Tibial nerve (tissue), 4 donors: Measurements from ENCODE around the gene TERT. TPM values are rescaled to one million over a fixed set of nuclear protein-coding genes. Genes with fewer than 3 reads are reported as not detected.

Source experiments
- DNase-seq, 2 donors: peaks; one replicate each; pipeline ENCODE4 v3.0.0-alpha.2; 2019; ENCODE audit warnings: low spot score in 2 of 2
- H3K27ac ChIP-seq, 4 donors: fragments of 200-600 bp; sonication (generic) in 3 of 4; one replicate each; pipeline ENCODE4 v1.5.1; 2017 to 2019; ENCODE audit warnings: mild to moderate bottlenecking in 1 of 4
- H3K27me3 ChIP-seq, 2 donors: fragments of 200-600 bp; sonication (generic) in 1 of 2; one replicate each; pipeline versions ENCODE4 v1.5.1 to v1.6.0; 2017 to 2019
- H3K36me3 ChIP-seq, 3 donors: fragments of 200-600 bp; sonication (generic); one replicate each; pipeline ENCODE4 v1.5.1; 2018 to 2019
- H3K4me1 ChIP-seq, 4 donors: fragments of 200-600 bp; sonication (generic) in 3 of 4; one replicate each; pipeline ENCODE4 v1.5.1; 2017 to 2019
- H3K4me3 ChIP-seq, 4 donors: fragments of 200-600 bp; sonication (generic) in 3 of 4; one replicate each; pipeline ENCODE4 v1.5.1; 2017 to 2019; ENCODE audit warnings: mild to moderate bottlenecking in 1 of 4, moderate library complexity in 1 of 4
- H3K9me3 ChIP-seq, 4 donors: fragments of 200-600 bp; sonication (generic) in 3 of 4; one replicate each; pipeline ENCODE4 v1.5.1; 2017 to 2019
- EP300 ChIP-seq, 2 donors: sonication (generic); formaldehyde crosslinking; IDR thresholded peaks; one replicate each; pipeline ENCODE4 v1.6.1; 2017; ENCODE audit warnings: antibody characterized with exemption in 2 of 2, mild to moderate bottlenecking in 1 of 2
- POLR2A ChIP-seq, 2 donors: fragments of 450-650 bp; IDR thresholded peaks; one replicate each; pipeline ENCODE4 v1.6.1; 2017; ENCODE audit warnings: antibody characterized with exemption in 2 of 2, mild to moderate bottlenecking in 2 of 2, moderate library complexity in 2 of 2
- WGBS, 2 donors: methylation state at CpG; one replicate each; pipeline ENCODE4 v1.1.5; 2018; 5-methylcytosine and 5-hydroxymethylcytosine counted together
- total RNA-seq, 4 donors: library from RNA; depleted of rRNA; stranded (reverse); fragments of >200 nt; gene quantifications; one replicate each; pipeline ENCODE4 v1.1.0, GENCODE V29; 2016
- TF ChIP-seq, protein P1 (sequence below), 5 experiments: fragments of 200-600 bp in 3 of 5; fragments of 450-650 bp in 2 of 5; sonication (generic) in 3 of 5; IDR thresholded peaks; one replicate each; pipeline ENCODE4 v1.5.1; 2016 to 2019; ENCODE audit warnings: antibody characterized with exemption in 5 of 5, mild to moderate bottlenecking in 3 of 5, moderate library complexity in 2 of 5

TERT gene
- total RNA-seq, 4 donors from 2014 or later = not detected

DNA sequence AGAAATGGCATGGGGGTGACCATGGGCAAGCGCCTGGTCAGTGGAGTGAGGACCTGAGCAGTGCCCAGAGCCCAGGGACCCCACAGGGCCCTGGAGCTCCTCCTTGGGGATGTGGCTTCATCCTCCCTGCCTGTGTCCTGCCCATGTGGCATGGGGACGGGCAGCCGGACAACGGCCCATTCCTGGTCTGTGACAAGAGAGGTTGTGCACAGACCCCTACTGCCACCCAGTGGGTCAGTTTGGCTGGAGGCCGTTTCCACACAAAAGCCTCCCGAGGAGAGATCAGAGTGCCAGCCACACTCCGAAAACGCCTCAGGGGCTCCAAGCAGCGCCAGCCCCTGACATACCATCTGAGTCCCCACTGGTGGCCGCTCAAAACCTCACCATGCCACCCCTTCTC, 49.9 kb downstream of the TERT start:
- Histone ChIP-seq H3K4me3 (no peak overlapping the region), H3K4me1 (no peaks in the 10 kb centered on the region), H3K27me3 (peaks cover 0 to 39% of the 10 kb centered on the region in 2 donors), H3K36me3 (no peaks in the 10 kb centered on the region), H3K27ac (no peak overlapping the region), H3K9me3 (no peaks in the 10 kb centered on the region)
- DNase-seq = no peak
- WGBS, 2 donors = 42 to 54% methylated on average over 7 to 10 of the region's 10 CpGs
- TF ChIP-seq, protein P1, sequence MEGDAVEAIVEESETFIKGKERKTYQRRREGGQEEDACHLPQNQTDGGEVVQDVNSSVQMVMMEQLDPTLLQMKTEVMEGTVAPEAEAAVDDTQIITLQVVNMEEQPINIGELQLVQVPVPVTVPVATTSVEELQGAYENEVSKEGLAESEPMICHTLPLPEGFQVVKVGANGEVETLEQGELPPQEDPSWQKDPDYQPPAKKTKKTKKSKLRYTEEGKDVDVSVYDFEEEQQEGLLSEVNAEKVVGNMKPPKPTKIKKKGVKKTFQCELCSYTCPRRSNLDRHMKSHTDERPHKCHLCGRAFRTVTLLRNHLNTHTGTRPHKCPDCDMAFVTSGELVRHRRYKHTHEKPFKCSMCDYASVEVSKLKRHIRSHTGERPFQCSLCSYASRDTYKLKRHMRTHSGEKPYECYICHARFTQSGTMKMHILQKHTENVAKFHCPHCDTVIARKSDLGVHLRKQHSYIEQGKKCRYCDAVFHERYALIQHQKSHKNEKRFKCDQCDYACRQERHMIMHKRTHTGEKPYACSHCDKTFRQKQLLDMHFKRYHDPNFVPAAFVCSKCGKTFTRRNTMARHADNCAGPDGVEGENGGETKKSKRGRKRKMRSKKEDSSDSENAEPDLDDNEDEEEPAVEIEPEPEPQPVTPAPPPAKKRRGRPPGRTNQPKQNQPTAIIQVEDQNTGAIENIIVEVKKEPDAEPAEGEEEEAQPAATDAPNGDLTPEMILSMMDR (IDR thresholded peaks at IDR 0.05) = no peak

DNA sequence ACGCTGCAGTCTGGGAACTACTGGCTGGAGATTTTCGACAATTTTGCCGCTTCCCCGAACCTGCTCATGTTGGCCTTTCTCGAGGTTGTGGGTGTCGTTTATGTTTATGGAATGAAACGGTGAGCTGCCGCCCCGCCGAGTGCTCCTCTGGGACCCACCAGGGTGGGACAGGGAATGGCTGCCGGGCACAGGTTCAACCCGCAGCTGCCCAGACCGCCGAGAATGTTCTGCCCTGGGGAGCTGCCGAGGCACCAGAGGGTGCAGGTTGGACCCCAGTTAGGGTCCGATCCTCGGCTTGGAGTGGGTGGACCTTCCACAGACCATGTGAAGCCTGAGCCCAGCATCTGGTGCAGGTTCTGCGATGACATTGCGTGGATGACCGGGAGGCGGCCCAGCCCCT, 50.6 kb downstream of the TERT start:
- no peaks in the 10 kb centered on the region for H3K36me3 ChIP-seq
- 48 to 50% methylated on average over 6 to 12 of the region's 21 CpGs for WGBS, 2 donors
- peaks cover 0 to 39% of the 10 kb centered on the region in 2 donors for H3K27me3 ChIP-seq
- no peaks in the 10 kb centered on the region for H3K4me1 ChIP-seq
- TF ChIP-seq, protein P1 (IDR thresholded peaks at IDR 0.05) = no peak
- TF ChIP-seq EP300 (IDR thresholded peaks at IDR 0.05) (no peak), POLR2A (IDR thresholded peaks at IDR 0.05) (no peak)
- no peak overlapping the region for H3K27ac ChIP-seq
- H3K9me3 ChIP-seq = no peaks in the 10 kb centered on the region
- H3K4me3 ChIP-seq = no peak overlapping the region
- DNase-seq = no peak

DNA sequence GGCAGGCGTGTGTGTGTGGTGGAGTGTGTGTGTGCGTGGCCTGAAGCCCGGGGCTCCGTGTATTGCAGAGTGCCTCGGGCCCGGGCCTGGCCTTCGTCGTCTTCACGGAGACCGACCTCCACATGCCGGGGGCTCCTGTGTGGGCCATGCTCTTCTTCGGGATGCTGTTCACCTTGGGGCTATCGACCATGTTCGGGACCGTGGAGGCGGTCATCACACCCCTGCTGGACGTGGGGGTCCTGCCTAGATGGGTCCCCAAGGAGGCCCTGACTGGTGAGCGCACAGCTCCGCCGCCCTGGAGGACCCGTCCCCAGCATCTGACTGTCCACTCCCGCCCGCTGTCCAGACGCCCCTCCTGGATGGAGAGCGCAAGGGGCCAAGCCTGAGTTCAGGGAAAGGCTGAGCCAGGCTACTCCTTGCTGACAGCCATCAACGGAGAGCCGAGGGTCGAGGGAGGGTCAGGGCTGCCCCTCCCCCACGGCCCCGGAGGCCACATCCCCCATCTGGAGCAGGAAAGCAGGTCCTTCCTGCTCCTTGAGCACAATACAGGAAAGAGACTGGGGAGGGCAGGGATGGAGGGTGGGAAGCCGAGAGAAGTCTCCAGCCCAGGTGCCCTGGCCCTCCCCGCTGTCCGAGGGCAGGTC, 51.3 kb downstream of the TERT start:
- Histone ChIP-seq H3K27ac (no peak overlapping the region), H3K9me3 (no peaks in the 10 kb centered on the region), H3K4me3 (no peak overlapping the region), H3K4me1 (no peaks in the 10 kb centered on the region), H3K27me3 (peaks cover 0 to 39% of the 10 kb centered on the region in 2 donors), H3K36me3 (no peaks in the 10 kb centered on the region)
- 47 to 53% methylated on average over 23 to 31 of the region's 33 CpGs for WGBS, 2 donors
- no peak for TF ChIP-seq EP300 (IDR thresholded peaks at IDR 0.05)
- no peak for TF ChIP-seq POLR2A (IDR thresholded peaks at IDR 0.05)
- TF ChIP-seq, protein P1 (IDR thresholded peaks at IDR 0.05) = no peak
- no peak for DNase-seq

DNA sequence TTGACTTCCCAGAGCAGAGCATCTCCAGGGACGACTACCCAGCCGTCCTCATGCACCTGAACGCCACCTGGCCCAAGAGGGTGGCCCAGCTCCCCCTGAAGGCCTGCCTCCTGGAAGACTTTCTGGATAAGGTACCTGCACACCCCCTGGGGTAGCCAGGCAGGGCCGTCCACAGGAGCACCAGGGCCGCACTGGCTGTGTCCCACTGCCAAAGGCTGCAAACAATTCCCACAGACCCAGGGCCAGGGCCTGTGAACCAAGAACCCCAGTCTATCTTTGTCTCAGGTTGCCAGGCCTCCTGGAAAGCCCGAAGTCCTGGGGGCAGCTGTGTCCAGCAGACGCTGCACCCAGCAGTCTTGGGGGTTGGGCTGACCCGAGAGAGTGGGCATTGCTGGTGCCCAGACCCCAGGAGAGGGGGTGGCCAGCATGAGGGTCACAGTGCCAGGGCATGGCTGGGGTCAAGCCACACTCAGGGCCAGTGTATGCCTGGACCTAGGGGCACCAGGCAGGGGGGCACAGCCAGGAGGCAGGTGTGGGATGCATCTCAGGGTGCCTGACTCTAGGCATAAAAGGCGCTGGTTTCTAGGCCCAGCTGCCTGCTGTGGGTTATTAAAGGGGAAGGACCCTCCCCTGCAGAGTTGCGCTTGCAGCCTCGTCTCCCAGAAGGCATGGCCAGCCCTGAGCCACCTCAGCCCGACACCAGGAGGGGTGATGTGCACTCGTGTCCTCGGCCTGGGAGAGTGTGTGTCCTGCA, 52.0 kb downstream of the TERT start:
- WGBS, 2 donors = 73 to 75% methylated on average over 9 to 10 of the region's 14 CpGs
- peaks cover 0 to 34% of the 10 kb centered on the region in 2 donors for H3K27me3 ChIP-seq
- no peak overlapping the region for H3K4me3 ChIP-seq

DNA sequence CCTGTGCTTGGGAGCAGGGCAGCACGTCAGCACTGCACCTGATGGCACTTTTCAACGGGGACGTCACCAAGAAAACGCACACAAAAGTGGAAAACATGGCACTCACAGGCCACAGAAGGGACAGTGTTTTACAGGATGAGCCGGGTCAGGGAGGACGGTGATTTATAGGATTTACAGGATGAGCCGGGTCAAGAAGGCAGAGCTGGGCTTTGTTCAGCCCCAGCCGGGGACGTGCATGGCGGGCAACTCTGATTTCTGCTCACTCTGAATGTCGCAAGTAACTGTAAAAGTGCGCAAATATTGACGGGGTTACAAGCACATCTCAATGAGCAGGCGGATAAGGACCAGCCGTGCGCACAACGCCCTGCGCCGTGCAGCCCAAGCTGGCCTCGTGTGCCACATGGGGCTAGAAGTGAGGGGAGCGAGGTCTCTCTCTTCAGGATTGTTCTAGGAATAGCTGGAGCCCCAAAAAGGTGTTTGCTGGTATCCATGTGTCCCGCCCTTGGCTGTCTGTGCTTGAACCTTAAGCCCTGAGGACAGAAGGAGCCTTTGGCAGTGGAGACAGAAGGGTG, 53.3 kb downstream of the TERT start:
- no peak for DNase-seq
- Histone ChIP-seq H3K9me3 (peaks cover 0 to 12% (median 0%) of the 10 kb centered on the region in 4 donors), H3K27me3 (peaks cover 0 to 20% of the 10 kb centered on the region in 2 donors), H3K4me3 (no peak overlapping the region), H3K4me1 (no peaks in the 10 kb centered on the region), H3K27ac (no peak overlapping the region), H3K36me3 (no peaks in the 10 kb centered on the region)
- TF ChIP-seq EP300 (IDR thresholded peaks at IDR 0.05) (no peak), POLR2A (IDR thresholded peaks at IDR 0.05) (no peak)
- TF ChIP-seq, protein P1 (IDR thresholded peaks at IDR 0.05) = no peak
- WGBS, 2 donors = 69 to 70% methylated on average over 22 of the region's 22 CpGs

More for the DNA sequence above, 52.0 kb downstream of the TERT start:
- Histone ChIP-seq H3K9me3 (no peaks in the 10 kb centered on the region), H3K4me1 (no peaks in the 10 kb centered on the region), H3K36me3 (no peaks in the 10 kb centered on the region), H3K27ac (no peak overlapping the region)
- no peak for DNase-seq
- no peak for TF ChIP-seq EP300 (IDR thresholded peaks at IDR 0.05)
- TF ChIP-seq POLR2A (IDR thresholded peaks at IDR 0.05) = no peak
